ENCODE results near the gene LRRC45. TPM values are rescaled to one million over a fixed set of nuclear protein-coding genes. Genes with fewer than 3 reads are reported as not detected.

Gene LRRC45
- total RNA-seq, 1 donor from 2014 or later = 12.2 TPM

- no peak overlapping the region for H3K4me3 ChIP-seq
- ATAC-seq = no peak
- peaks cover 10% of the 10 kb centered on the region for H3K4me1 ChIP-seq
- H3K27ac ChIP-seq = no peak overlapping the region
- H3K9me3 ChIP-seq = no peaks in the 10 kb centered on the region
- TF ChIP-seq CTCF (IDR thresholded peaks at IDR 0.05) = no peak
- no peaks in the 10 kb centered on the region for H3K27me3 ChIP-seq
- peaks cover 60% of the 10 kb centered on the region for H3K36me3 ChIP-seq
- intact Hi-C loops (cut with DNase I) = no loop called here
- no peak for DNase-seq
Measured at GRCh38 chr17:82055965-82056728, 33.0 kb downstream of the LRRC45 start.

- intact Hi-C loops (cut with DNase I) = no loop called here
- no peak for DNase-seq
- no peak for ATAC-seq
- Histone ChIP-seq H3K4me1 (peaks cover 10% of the 10 kb centered on the region), H3K4me3 (no peak overlapping the region), H3K9me3 (no peaks in the 10 kb centered on the region), H3K27ac (no peak overlapping the region), H3K27me3 (no peaks in the 10 kb centered on the region), H3K36me3 (peaks cover 65% of the 10 kb centered on the region)
- TF ChIP-seq CTCF (IDR thresholded peaks at IDR 0.05) = no peak
Measured at GRCh38 chr17:82056729-82057621, 33.9 kb downstream of the LRRC45 start.

GRCh38 chr17:82058230-82058854 is 35.2 kb downstream of the LRRC45 start:
- DNase-seq = no peak
- Histone ChIP-seq H3K4me3 (no peak overlapping the region), H3K27me3 (no peaks in the 10 kb centered on the region), H3K36me3 (peaks cover 73% of the 10 kb centered on the region), H3K9me3 (no peaks in the 10 kb centered on the region), H3K4me1 (no peaks in the 10 kb centered on the region), H3K27ac (no peak overlapping the region)
- intact Hi-C loops (cut with DNase I) = no loop called here
- no peak for ATAC-seq
- no peak for TF ChIP-seq CTCF (IDR thresholded peaks at IDR 0.05)

GRCh38 chr17:82058855-82059249 is 35.7 kb downstream of the LRRC45 start:
- Histone ChIP-seq H3K9me3 (no peaks in the 10 kb centered on the region), H3K27me3 (no peaks in the 10 kb centered on the region), H3K36me3 (peaks cover 73% of the 10 kb centered on the region), H3K4me3 (no peak overlapping the region), H3K4me1 (no peaks in the 10 kb centered on the region), H3K27ac (no peak overlapping the region)
- ATAC-seq (no peak), DNase-seq (no peak)
- intact Hi-C loops (cut with DNase I) = no loop called here
- TF ChIP-seq CTCF (IDR thresholded peaks at IDR 0.05) = no peak

- intact Hi-C loops (cut with DNase I) = no loop called here
- no peak overlapping the region for H3K27ac ChIP-seq
- peaks cover 2% of the 10 kb centered on the region for H3K4me1 ChIP-seq
- no peak for TF ChIP-seq CTCF (IDR thresholded peaks at IDR 0.05)
- ATAC-seq (no peak), DNase-seq (no peak)
- no peaks in the 10 kb centered on the region for H3K9me3 ChIP-seq
- no peaks in the 10 kb centered on the region for H3K27me3 ChIP-seq
- peaks cover 73% of the 10 kb centered on the region for H3K36me3 ChIP-seq
- no peak overlapping the region for H3K4me3 ChIP-seq
Measured at GRCh38 chr17:82059272-82060000, 36.3 kb downstream of the LRRC45 start.
